ENCODE measurements around the gene WWP2.

- no peak for TF ChIP-seq CTCF (IDR thresholded peaks at IDR 0.05)
- no peak for TF ChIP-seq POLR2AphosphoS5 (IDR thresholded peaks at IDR 0.05)
- TF ChIP-seq POLR2A (IDR thresholded peaks at IDR 0.05) = no peak
Observed at GRCh38 chr16:69873783-69874182, 111.7 kb downstream of the WWP2 start.

All from sigmoid colon (tissue), 4 donors.